Breast epithelium (tissue), 4 donors: ENCODE results near the gene RAB3A. TPM values are rescaled to one million over a fixed set of nuclear protein-coding genes. Genes with fewer than 3 reads are reported as not detected.

Experiments used
- DNase-seq, 2 donors: peaks; one replicate each; pipeline ENCODE4 v3.0.0-alpha.2; 2019; ENCODE audit warnings: low spot score in 2 of 2
- H3K27ac ChIP-seq, 2 donors: fragments of 200-600 bp; sonication (generic) in 1 of 2; one replicate each; pipeline ENCODE4 v1.5.1; 2016 to 2019; ENCODE audit warnings: mild to moderate bottlenecking in 1 of 2
- H3K27me3 ChIP-seq, 2 donors: fragments of 200-600 bp; sonication (generic) in 1 of 2; one replicate each; pipeline versions ENCODE4 v1.5.1 to v1.6.0; 2017 to 2019; ENCODE audit warnings: control low read depth in 1 of 2, mild to moderate bottlenecking in 1 of 2
- H3K36me3 ChIP-seq: fragments of 200-600 bp; one replicate; pipeline ENCODE4 v1.5.1; 2019
- H3K4me1 ChIP-seq, 2 donors: fragments of 200-600 bp; sonication (generic); one replicate each; pipeline ENCODE4 v1.5.1; 2016 to 2019; ENCODE audit warnings: control low read depth in 1 of 2
- H3K4me3 ChIP-seq, 3 donors: fragments of 200-600 bp; sonication (generic); 1 replicate in 2 of 3; 2 replicates in 1 of 3; pipeline ENCODE4 v1.5.1; 2016 to 2019; ENCODE audit warnings: mild to moderate bottlenecking in 3 of 3, moderate library complexity in 2 of 3
- H3K9me3 ChIP-seq, 2 donors: fragments of 200-600 bp; sonication (generic) in 1 of 2; one replicate each; pipeline ENCODE4 v1.5.1; 2016 to 2019; ENCODE audit warnings: control low read depth in 1 of 2
- CTCF ChIP-seq, 3 donors: fragments of 450-650 bp; IDR thresholded peaks; one replicate each; pipeline ENCODE4 v1.5.1; 2016 to 2017; ENCODE audit warnings: antibody characterized with exemption in 3 of 3, mild to moderate bottlenecking in 3 of 3, moderate library complexity in 3 of 3
- POLR2A ChIP-seq: fragments of 450-650 bp; IDR thresholded peaks from one replicate; pipeline ENCODE4 v1.6.1; 2016; ENCODE audit warnings: antibody characterized with exemption, mild to moderate bottlenecking, moderate library complexity
- POLR2AphosphoS5 ChIP-seq, 3 donors: sonication (generic); formaldehyde crosslinking; IDR thresholded peaks; one replicate each; pipeline ENCODE4 v1.6.1; 2017; ENCODE audit warnings: antibody characterized with exemption in 3 of 3
- intact Hi-C: fragments of 100-400 bp; cut with DNase I; formaldehyde crosslinking; loops from one replicate; pipeline ENCODE4 v1.15.1; 2023; ENCODE audit warnings: low total_unique reads
- total RNA-seq, 3 donors: library from RNA; depleted of rRNA; stranded (reverse); fragments of >200 nt; gene quantifications; one replicate each; pipeline ENCODE4 v1.1.0, GENCODE V29; 2016

The RAB3A gene
- total RNA-seq, 3 donors from 2014 or later, result 0.66 to 1.2 (median 1.1) TPM

- H3K9me3 ChIP-seq, result no peaks in the 10 kb centered on the region
- H3K4me3 ChIP-seq, result peak within 1 kb of the TSS; percentile 59 to 90 (median 71)
- peak; percentile 74 to 75 for DNase-seq
- intact Hi-C loops, result no loop called here
- H3K27ac ChIP-seq, result peak within 1 kb of the TSS; percentile 76 to 80
- H3K36me3 ChIP-seq, result peaks cover 6% of the 10 kb centered on the region
- H3K27me3 ChIP-seq, result no peaks in the 10 kb centered on the region
- no peaks in the 10 kb centered on the region for H3K4me1 ChIP-seq
- TF ChIP-seq CTCF (IDR thresholded peaks at IDR 0.05), result no peak
- peak in 1 of 3 donors; percentile 40 for TF ChIP-seq POLR2AphosphoS5 (IDR thresholded peaks at IDR 0.05)
Observed at GRCh38 chr19:18173572-18174288, 30.1 kb downstream of the RAB3A start, which contains the start of gene IFI30. TSS of gene IFI30 (plus strand) at chr19:18173813. CDS start at chr19:18173842, 29 bp downstream.

GRCh38 chr19:18173054-18173571, 30.7 kb downstream of the RAB3A start:
- intact Hi-C loops, result no loop called here
- peak in 1 of 2 donors; percentile 41 for DNase-seq
- TF ChIP-seq POLR2AphosphoS5 (IDR thresholded peaks at IDR 0.05) (no peak), CTCF (IDR thresholded peaks at IDR 0.05) (no peak), POLR2A (no peak)
- no peaks in the 10 kb centered on the region for H3K27me3 ChIP-seq
- no peaks in the 10 kb centered on the region for H3K9me3 ChIP-seq
- H3K4me3 ChIP-seq, result peak overlapping the region; percentile 59 to 90 (median 71)
- peak overlapping the region; percentile 76 to 80 for H3K27ac ChIP-seq
- H3K4me1 ChIP-seq, result no peaks in the 10 kb centered on the region
- H3K36me3 ChIP-seq, result peaks cover 6% of the 10 kb centered on the region

DNA sequence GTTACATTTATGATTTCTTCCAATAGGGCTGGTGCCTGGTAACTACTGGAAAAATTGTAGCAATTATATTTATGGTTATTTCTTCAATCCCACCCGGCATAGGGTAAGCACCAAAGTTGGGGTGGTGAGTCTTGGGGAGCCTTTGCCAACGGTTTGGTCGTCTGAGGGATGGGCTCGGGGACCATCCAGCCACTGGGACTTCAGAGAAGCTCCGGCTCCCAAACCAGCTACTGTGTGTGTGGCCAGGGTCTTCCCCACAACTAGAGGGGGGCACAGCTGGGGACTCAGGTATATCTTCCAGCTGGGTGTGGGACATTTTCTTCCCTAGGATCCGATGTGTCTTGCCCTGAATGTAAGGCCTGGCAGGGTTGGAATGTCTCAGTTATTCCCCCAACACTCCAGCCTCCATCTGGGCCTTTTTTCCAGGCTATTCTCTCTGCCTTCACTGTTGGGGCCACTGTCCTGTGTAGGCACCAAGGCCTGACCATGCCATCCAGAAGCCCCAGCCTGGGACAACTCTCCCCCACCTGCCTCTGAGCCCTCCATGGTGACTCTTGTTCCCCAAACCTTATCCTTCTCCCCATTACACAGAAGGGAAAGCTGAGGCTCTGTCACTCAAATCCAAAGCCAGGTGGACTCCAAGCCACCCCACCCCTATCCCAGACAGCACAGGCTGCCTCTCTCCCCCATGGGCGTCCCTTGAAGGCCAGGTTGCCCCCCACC, 31.4 kb downstream of the RAB3A start:
- no peaks in the 10 kb centered on the region for H3K9me3 ChIP-seq
- DNase-seq, result no peak
- no peak overlapping the region for H3K4me3 ChIP-seq
- peaks cover 6% of the 10 kb centered on the region for H3K36me3 ChIP-seq
- H3K4me1 ChIP-seq, result no peaks in the 10 kb centered on the region
- intact Hi-C loops, result no loop called here
- no peaks in the 10 kb centered on the region for H3K27me3 ChIP-seq
- TF ChIP-seq POLR2A, result no peak
- peak overlapping the region; percentile 76 to 80 for H3K27ac ChIP-seq

- H3K36me3 ChIP-seq, result peaks cover 6% of the 10 kb centered on the region
- DNase-seq, result no peak
- TF ChIP-seq CTCF (IDR thresholded peaks at IDR 0.05), result no peak
- no peak for TF ChIP-seq POLR2A
- no peak for TF ChIP-seq POLR2AphosphoS5 (IDR thresholded peaks at IDR 0.05)
- peak overlapping the region; percentile 8 to 80 for H3K27ac ChIP-seq
- H3K4me3 ChIP-seq, result no peak overlapping the region
- intact Hi-C loops, result no loop called here
- no peaks in the 10 kb centered on the region for H3K27me3 ChIP-seq
- no peaks in the 10 kb centered on the region for H3K4me1 ChIP-seq
- no peaks in the 10 kb centered on the region for H3K9me3 ChIP-seq
Observed at GRCh38 chr19:18171605-18172327, 32.1 kb downstream of the RAB3A start.

- H3K9me3 ChIP-seq, result no peaks in the 10 kb centered on the region
- peaks cover 6% of the 10 kb centered on the region for H3K36me3 ChIP-seq
- peak overlapping the region in 1 of 3 donors; percentile 9 for H3K4me3 ChIP-seq
- no peak for DNase-seq
- TF ChIP-seq CTCF (IDR thresholded peaks at IDR 0.05) (no peak), POLR2AphosphoS5 (IDR thresholded peaks at IDR 0.05) (no peak), POLR2A (no peak)
- H3K27ac ChIP-seq, result peak overlapping the region in 1 of 2 donors; percentile 81
- H3K4me1 ChIP-seq, result no peaks in the 10 kb centered on the region
- intact Hi-C loops, result no loop called here
- no peaks in the 10 kb centered on the region for H3K27me3 ChIP-seq
Observed at GRCh38 chr19:18170714-18171255, 33.1 kb downstream of the RAB3A start.
